ENCODE measurements around the gene ARL8A. TPM values are rescaled to one million over a fixed set of nuclear protein-coding genes. Genes with fewer than 3 reads are reported as not detected.

ARL8A gene
- total and polyA plus RNA-seq, 2 of the 4 experiments (the other 2 are of a cell fraction) = 18.1 to 30.7 TPM

- H4K8ac ChIP-seq (ENCODE audit: low read depth in 2 of 2, low read length in 2 of 2) = no peak overlapping the region
- H4K5ac ChIP-seq (ENCODE audit: low read depth, low read length) = no peak overlapping the region
- no peak overlapping the region for H2BK5ac ChIP-seq (ENCODE audit: low read depth, low read length, poor library complexity, severe bottlenecking)
- ATAC-seq (ENCODE audit: low read depth) (no peak), DNase-seq (no peak)
- H3K4me3 ChIP-seq (ENCODE audit: insufficient read depth, low read depth, low read length) = no peak overlapping the region
- CTCF ChIA-PET = no interaction called here
- in situ Hi-C loops (cut with MboI; ENCODE audit: low sequenced_read_pairs) = no loop called here
- H2AK9ac ChIP-seq (replicated peaks; ENCODE audit: low read depth, low read length, poor library complexity) = no peak overlapping the region
- BruUV-seq (replicated peaks) = no TSS peak
- H3K4me2 ChIP-seq (ENCODE audit: low read depth, low read length) = no peak overlapping the region
- no peaks in the 10 kb centered on the region for H3K36me3 ChIP-seq (ENCODE audit: control insufficient read depth, insufficient read depth, low read length)
- H3K4me1 ChIP-seq (ENCODE audit: control insufficient read depth, insufficient read depth, low read length) = peaks cover 3% of the 10 kb centered on the region; the same call in 1 of the 2 replicates
- H2BK120ac ChIP-seq (ENCODE audit: low read depth, low read length) = no peak overlapping the region
- no peak overlapping the region for H3K14ac ChIP-seq (replicated peaks; ENCODE audit: low read depth, low read length)
- intact Hi-C loops (cut with micrococcal nuclease) = no loop called here
- H4K91ac ChIP-seq (ENCODE audit: insufficient read depth, low read depth, low read length) = no peak overlapping the region
- H2BK20ac ChIP-seq (ENCODE audit: low read depth, low read length) = no peak overlapping the region
- H3K79me1 ChIP-seq (ENCODE audit: low read depth in 1 of 2, low read length in 2 of 2) = no peaks in the 10 kb centered on the region
- no peak overlapping the region for H3K9ac ChIP-seq (ENCODE audit: low read depth, low read length)
- H3K9me1 ChIP-seq (ENCODE audit: insufficient read depth, low read length) = 0 out of 2 replicates have a peak, but pooled peaks cover 3% of the 10 kb centered on the region
- POLR2A ChIA-PET (ENCODE audit: unreplicated experiment) = no interaction called here
- H2AK5ac ChIP-seq (ENCODE audit: low read depth, low read length) = no peak overlapping the region
- WGBS, 2 experiments (ENCODE audit: extremely low coverage in 2 of 2, insufficient read length in 1 of 2) = 63% methylated on average over 3 of the region's 16 CpGs; no CpG with 5 or more reads in 1 of the 2 experiments
- peaks cover 17% of the 10 kb centered on the region for H3K27me3 ChIP-seq (ENCODE audit: control insufficient read depth, insufficient read depth, low read length)
- no peak overlapping the region for H3K27ac ChIP-seq (ENCODE audit: insufficient read depth, low read length)
- H3K23ac ChIP-seq (ENCODE audit: low read depth, low read length) = no peak overlapping the region
- no peak overlapping the region for H2AFZ ChIP-seq (replicated peaks; ENCODE audit: low read length, poor library complexity)
- no peak overlapping the region for H2BK15ac ChIP-seq (ENCODE audit: low read depth, low read length)
- no peak overlapping the region for H3K18ac ChIP-seq (ENCODE audit: low read depth, low read length)
- dilution Hi-C loops (cut with HindIII; ENCODE audit: low sequenced_read_pairs, unreplicated experiment) = no loop called here
- H3K56ac ChIP-seq (ENCODE audit: extremely low read depth, insufficient read depth, low read length) = no peak overlapping the region
- H3K4ac ChIP-seq (ENCODE audit: low read depth, low read length) = no peak overlapping the region
- no peaks in the 10 kb centered on the region for H3K9me3 ChIP-seq (ENCODE audit: control insufficient read depth, insufficient read depth, low read length)
- H4K20me1 ChIP-seq (ENCODE audit: insufficient read depth, low read length) = no peaks in the 10 kb centered on the region
- no peak for TF ChIP-seq RAD21 (IDR thresholded peaks at IDR 0.05; ENCODE audit: low read length)
- TF ChIP-seq MAFK (IDR thresholded peaks at IDR 0.05; ENCODE audit: low read depth, low read length) = no peak
- no peak for TF ChIP-seq CTCF (conservative IDR thresholded peaks at IDR 0.05; ENCODE audit: low read depth, low read length)
- TF ChIP-seq MAZ (IDR thresholded peaks at IDR 0.05; ENCODE audit: borderline replicate concordance, low read depth, low read length) = no peak
- TF ChIP-seq MXI1 (IDR thresholded peaks at IDR 0.05; ENCODE audit: borderline replicate concordance, low read depth, low read length) = no peak
- TF ChIP-seq, protein P1, sequence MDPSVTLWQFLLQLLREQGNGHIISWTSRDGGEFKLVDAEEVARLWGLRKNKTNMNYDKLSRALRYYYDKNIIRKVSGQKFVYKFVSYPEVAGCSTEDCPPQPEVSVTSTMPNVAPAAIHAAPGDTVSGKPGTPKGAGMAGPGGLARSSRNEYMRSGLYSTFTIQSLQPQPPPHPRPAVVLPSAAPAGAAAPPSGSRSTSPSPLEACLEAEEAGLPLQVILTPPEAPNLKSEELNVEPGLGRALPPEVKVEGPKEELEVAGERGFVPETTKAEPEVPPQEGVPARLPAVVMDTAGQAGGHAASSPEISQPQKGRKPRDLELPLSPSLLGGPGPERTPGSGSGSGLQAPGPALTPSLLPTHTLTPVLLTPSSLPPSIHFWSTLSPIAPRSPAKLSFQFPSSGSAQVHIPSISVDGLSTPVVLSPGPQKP (IDR thresholded peaks at IDR 0.05; ENCODE audit: borderline replicate concordance, low read depth, low read length) = no peak
- TF ChIP-seq RCOR1 (IDR thresholded peaks at IDR 0.05; ENCODE audit: insufficient replicate concordance, low read length) = no peak
- no peak for TF ChIP-seq FOS (IDR thresholded peaks at IDR 0.05; ENCODE audit: low read depth, low read length)
- TF ChIP-seq SMC3 (IDR thresholded peaks at IDR 0.05; ENCODE audit: low read depth, low read length) = no peak
Measured at GRCh38 chr1:202084791-202085681, 59.5 kb downstream of the ARL8A start.

Data from IMR-90 (cell line).